ENCODE data around the gene SHISA8.

Gene SHISA8

DNA sequence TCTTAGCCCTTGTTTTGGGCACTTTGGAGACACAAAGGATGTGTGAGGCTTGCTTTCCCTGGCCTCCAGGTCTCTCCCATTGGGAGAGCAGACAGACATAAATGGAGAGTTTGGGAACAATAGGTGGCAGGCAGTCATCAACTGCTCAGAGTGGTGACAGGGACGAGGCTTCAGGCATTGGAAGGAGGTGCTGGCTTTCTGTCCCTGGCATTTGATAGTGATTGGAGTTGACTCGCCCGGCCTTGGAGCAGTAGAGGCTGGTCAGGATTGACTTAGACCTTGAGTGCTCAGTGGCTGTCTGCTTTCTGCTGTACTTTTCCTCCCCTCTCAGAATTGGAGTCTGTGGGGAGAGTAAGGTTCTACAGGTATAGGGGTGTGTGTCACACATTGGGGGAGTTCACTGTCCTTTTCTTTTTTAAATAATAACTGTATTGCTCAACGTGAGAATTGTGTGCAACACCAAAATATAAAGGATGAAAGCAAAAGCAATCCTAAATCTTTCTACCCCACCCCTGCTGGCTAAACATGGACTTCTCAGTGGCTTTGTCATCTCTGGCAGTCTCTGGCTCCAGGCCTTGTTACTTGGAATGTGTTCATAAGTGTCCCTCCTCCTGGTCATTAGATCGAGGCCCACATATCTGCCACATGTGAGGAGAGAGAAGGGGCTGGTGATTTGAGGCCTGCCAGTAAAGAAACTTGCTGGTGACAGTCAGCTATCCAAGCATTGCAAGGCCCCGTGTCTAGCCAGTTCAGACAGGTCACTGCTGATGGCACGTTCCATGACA, 21.1 kb downstream of the SHISA8 start:
- Histone ChIP-seq H3F3A (ENCODE audit: insufficient read depth) (no peaks in the 10 kb centered on the region), H3K79me2 (ENCODE audit: insufficient read depth, low read length) (no peaks in the 10 kb centered on the region), H3K4me3 (ENCODE audit: insufficient read depth, low read length, poor library complexity, severe bottlenecking) (no peak overlapping the region), H4K20me1 (ENCODE audit: low read depth, low read length) (no peaks in the 10 kb centered on the region), H2AFZ (ENCODE audit: low read depth, low read length, severe bottlenecking) (no peak overlapping the region), H3K4me2 (ENCODE audit: low read depth, low read length, poor library complexity, severe bottlenecking) (no peak overlapping the region), H3K27ac (ENCODE audit: low read depth, low read length) (no peak overlapping the region), H3K9me3 (ENCODE audit: insufficient read depth, low read length) (no peaks in the 10 kb centered on the region), H3K36me3 (ENCODE audit: low read length) (peaks cover 12% of the 10 kb centered on the region; the same call in 1 of the 2 replicates), H3K9me2 (replicated peaks; ENCODE audit: insufficient read depth, low read length) (no peaks in the 10 kb centered on the region), H3K9ac (ENCODE audit: low read length) (no peak overlapping the region), H3K27me3 (ENCODE audit: low read length) (no peaks in the 10 kb centered on the region)
- TF ChIP-seq, protein P1, sequence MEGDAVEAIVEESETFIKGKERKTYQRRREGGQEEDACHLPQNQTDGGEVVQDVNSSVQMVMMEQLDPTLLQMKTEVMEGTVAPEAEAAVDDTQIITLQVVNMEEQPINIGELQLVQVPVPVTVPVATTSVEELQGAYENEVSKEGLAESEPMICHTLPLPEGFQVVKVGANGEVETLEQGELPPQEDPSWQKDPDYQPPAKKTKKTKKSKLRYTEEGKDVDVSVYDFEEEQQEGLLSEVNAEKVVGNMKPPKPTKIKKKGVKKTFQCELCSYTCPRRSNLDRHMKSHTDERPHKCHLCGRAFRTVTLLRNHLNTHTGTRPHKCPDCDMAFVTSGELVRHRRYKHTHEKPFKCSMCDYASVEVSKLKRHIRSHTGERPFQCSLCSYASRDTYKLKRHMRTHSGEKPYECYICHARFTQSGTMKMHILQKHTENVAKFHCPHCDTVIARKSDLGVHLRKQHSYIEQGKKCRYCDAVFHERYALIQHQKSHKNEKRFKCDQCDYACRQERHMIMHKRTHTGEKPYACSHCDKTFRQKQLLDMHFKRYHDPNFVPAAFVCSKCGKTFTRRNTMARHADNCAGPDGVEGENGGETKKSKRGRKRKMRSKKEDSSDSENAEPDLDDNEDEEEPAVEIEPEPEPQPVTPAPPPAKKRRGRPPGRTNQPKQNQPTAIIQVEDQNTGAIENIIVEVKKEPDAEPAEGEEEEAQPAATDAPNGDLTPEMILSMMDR (IDR thresholded peaks at IDR 0.05; ENCODE audit: insufficient read depth, low read length, poor library complexity, severe bottlenecking), result no peak
- no peak for TF ChIP-seq EZH2phosphoT487 (conservative IDR thresholded peaks at IDR 0.05; ENCODE audit: low read length)

DNA sequence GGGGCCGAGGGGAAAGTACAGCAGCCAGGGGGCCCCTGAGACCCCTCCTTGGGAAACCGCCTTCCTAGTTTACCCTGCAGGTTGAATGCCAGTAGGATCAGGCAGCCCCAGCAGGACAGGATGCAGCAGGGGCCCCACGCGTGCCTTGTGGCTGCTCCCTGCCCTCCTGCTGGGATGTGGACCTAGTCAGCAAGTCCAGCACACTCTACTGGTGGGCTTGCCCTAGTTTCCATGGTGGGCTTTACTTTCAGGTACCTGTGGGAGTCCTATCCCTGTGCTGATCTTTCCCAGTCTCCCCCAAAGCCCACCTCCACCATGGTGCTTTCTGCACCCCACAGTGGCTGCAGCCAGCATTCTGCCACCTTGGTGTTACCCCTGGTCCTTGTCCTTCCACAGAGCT, 22.2 kb downstream of the SHISA8 start:
- Histone ChIP-seq H3K27me3 (ENCODE audit: low read length) (no peaks in the 10 kb centered on the region), H3K4me3 (ENCODE audit: insufficient read depth, low read length, poor library complexity, severe bottlenecking) (no peak overlapping the region), H3K79me2 (ENCODE audit: insufficient read depth, low read length) (no peaks in the 10 kb centered on the region), H2AFZ (ENCODE audit: low read depth, low read length, severe bottlenecking) (no peak overlapping the region), H3K36me3 (ENCODE audit: low read length) (peaks cover 21% of the 10 kb centered on the region), H3K4me2 (ENCODE audit: low read depth, low read length, poor library complexity, severe bottlenecking) (no peak overlapping the region), H3K9ac (ENCODE audit: low read length) (no peak overlapping the region), H3F3A (ENCODE audit: insufficient read depth) (0 out of 2 replicates have a peak, but pooled peaks cover 8% of the 10 kb centered on the region), H3K9me2 (replicated peaks; ENCODE audit: insufficient read depth, low read length) (no peaks in the 10 kb centered on the region), H4K20me1 (ENCODE audit: low read depth, low read length) (no peaks in the 10 kb centered on the region), H3K27ac (ENCODE audit: low read depth, low read length) (no peak overlapping the region), H3K9me3 (ENCODE audit: insufficient read depth, low read length) (no peaks in the 10 kb centered on the region)
- TF ChIP-seq, protein P1 (IDR thresholded peaks at IDR 0.05; ENCODE audit: insufficient read depth, low read length, poor library complexity, severe bottlenecking), result no peak
- no peak for TF ChIP-seq EZH2phosphoT487 (conservative IDR thresholded peaks at IDR 0.05; ENCODE audit: low read length)

DNA sequence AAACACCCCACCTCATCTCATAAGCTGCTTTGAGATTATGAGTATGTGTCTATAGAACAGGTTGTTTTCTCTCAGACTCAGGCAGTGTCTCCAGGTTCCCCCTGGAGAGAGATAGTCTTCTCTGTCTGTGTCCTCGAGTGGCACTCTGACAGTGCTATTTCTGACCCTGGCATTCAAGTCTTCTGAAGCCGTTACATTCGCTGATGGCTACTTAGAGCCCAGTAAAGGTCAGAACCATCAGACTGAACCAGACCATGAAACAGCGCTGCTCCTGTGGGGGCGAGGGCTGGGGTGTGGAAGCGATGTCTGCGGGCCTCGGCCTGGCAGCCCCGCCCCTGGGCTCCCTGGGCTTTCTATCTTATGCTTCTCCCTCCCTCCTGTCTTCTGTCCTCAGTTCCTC, 23.5 kb downstream of the SHISA8 start:
- Histone ChIP-seq H3K9me3 (ENCODE audit: insufficient read depth, low read length) (no peaks in the 10 kb centered on the region), H3K27me3 (ENCODE audit: low read length) (no peaks in the 10 kb centered on the region), H3K9me2 (replicated peaks; ENCODE audit: insufficient read depth, low read length) (no peaks in the 10 kb centered on the region), H4K20me1 (ENCODE audit: low read depth, low read length) (no peaks in the 10 kb centered on the region), H3K9ac (ENCODE audit: low read length) (no peak overlapping the region), H3K36me3 (ENCODE audit: low read length) (peaks cover 28% of the 10 kb centered on the region), H3K27ac (ENCODE audit: low read depth, low read length) (no peak overlapping the region), H3K4me3 (ENCODE audit: insufficient read depth, low read length, poor library complexity, severe bottlenecking) (no peak overlapping the region), H3F3A (ENCODE audit: insufficient read depth) (peaks cover 13% of the 10 kb centered on the region; the same call in 1 of the 2 replicates), H3K4me2 (ENCODE audit: low read depth, low read length, poor library complexity, severe bottlenecking) (no peak overlapping the region), H2AFZ (ENCODE audit: low read depth, low read length, severe bottlenecking) (no peak overlapping the region), H3K79me2 (ENCODE audit: insufficient read depth, low read length) (no peaks in the 10 kb centered on the region)
- no peak for TF ChIP-seq EZH2phosphoT487 (conservative IDR thresholded peaks at IDR 0.05; ENCODE audit: low read length)
- TF ChIP-seq, protein P1 (IDR thresholded peaks at IDR 0.05; ENCODE audit: insufficient read depth, low read length, poor library complexity, severe bottlenecking), result no peak

Measured in SU-DHL-6 (cell line).